ENCODE measurements around the gene KRTAP10-5.
"Not testable (repeated sequence)": the region's sequence is repeated elsewhere in the genome, so short reads cannot be mapped to it uniquely, and the experiment has no call there.

The KRTAP10-5 gene

DNA sequence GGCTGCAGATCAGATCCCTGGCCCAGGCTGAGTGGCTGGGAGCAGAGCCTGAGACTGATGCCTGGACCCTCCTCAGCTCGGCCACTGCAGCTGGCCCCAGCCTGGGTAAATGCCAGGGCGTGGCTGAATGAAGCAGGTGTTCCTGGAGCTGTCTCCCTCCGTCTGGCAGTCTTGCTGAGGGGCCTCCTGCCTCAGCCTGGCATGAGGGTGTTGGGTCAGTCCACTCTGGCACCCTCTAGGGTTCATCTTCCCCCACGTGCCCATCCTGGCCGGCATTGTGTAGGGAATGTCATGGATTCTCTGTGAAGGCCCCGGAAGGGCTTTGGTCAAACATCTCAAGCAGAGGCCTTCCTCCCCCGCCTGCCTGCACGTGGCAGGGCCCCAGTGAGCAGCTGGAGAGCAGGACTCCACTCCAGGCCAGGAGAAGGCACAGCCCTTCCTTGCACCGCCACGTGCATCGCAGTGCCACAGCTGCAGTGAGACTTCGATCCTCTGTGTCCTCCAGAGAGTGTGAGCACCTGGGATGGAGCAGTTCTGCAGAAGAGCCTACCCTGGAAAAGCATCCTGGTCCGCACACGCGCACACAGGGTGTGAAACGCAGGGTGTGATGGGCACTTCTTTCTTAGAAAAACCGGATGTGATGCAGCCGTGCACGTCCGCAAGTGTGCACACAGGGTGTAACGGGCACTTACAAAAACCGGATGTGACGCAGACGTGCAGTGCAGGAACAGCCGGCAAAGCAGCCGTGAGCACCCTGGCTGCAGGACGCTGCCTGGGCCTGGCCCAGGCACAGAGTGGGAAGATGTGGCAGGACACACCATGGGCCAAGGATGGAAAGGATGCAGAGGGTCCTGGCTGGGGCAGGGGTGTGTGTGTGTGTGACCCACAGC is 11.5 kb downstream of the KRTAP10-5 start:
- no peak for DNase-seq

- DNase-seq: no peak
These were observed 12.1 kb downstream of the KRTAP10-5 start for GRCh38 chr21:44568261-44568660.

- no peak for DNase-seq
These were observed 12.8 kb downstream of the KRTAP10-5 start for GRCh38 chr21:44567481-44568171.

DNA sequence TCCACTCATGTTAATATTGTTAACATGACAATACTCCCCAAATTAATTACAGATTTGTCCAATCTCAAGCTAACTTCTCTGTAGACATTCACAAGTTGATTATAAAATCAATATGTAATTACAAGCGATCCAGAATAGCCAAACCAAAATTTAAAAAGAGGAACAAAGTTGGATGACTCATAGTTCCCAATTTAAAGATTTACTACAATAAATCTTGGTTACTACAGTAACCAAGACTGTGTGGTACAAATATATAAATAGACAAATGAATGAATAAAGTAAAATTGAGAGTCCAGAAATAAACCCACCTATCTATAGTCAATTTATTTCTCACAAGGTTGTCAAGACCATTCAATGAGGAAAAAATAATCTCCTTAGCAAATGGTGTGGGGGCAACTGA is 14.0 kb downstream of the KRTAP10-5 start:
- no peak for DNase-seq

DNA sequence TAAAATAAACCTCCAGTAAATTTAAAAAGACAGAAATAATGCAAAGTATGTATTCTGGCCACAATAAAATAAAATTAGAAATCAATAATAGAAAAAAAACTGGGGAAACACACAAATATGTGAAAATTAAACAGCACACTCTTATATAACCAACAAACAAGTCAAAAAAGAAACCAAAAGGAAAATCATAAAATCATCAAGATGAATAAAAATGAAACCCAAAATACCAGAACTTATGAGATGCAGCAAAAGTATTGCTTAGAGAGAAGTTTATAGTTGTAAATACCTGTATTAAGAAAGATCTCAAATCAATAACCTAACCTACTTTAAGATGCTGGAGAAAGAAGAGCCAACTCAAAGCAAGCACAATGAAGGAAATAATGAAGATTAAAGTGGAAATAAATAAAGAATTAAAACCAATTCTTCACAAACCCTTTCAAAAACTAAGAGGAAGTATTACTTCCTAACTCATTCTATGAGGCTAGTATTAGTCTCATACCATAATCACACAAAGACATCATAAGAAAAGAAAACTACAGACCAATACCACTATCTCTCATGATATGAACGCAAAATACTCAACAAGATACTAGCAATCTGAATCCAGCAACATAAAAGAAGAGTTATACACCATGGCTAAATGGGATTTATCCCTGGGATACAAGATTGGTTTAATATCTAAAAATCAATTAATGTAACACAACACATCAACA is 15.4 kb downstream of the KRTAP10-5 start:
- DNase-seq: no peak

GRCh38 chr21:44564099-44564498 is 16.3 kb downstream of the KRTAP10-5 start:
- DNase-seq: no peak

GRCh38 chr21:44558695-44559094 is 21.7 kb downstream of the KRTAP10-5 start, which contains the start of gene KRTAP10-3:
Gene KRTAP10-3 (minus strand): TSS chr21:44558795. CDS start chr21:44558715, 80 bp downstream.
- no peak for DNase-seq

GRCh38 chr21:44558329-44558675 is 22.1 kb downstream of the KRTAP10-5 start:
- DNase-seq: not testable (repeated sequence)

DNA sequence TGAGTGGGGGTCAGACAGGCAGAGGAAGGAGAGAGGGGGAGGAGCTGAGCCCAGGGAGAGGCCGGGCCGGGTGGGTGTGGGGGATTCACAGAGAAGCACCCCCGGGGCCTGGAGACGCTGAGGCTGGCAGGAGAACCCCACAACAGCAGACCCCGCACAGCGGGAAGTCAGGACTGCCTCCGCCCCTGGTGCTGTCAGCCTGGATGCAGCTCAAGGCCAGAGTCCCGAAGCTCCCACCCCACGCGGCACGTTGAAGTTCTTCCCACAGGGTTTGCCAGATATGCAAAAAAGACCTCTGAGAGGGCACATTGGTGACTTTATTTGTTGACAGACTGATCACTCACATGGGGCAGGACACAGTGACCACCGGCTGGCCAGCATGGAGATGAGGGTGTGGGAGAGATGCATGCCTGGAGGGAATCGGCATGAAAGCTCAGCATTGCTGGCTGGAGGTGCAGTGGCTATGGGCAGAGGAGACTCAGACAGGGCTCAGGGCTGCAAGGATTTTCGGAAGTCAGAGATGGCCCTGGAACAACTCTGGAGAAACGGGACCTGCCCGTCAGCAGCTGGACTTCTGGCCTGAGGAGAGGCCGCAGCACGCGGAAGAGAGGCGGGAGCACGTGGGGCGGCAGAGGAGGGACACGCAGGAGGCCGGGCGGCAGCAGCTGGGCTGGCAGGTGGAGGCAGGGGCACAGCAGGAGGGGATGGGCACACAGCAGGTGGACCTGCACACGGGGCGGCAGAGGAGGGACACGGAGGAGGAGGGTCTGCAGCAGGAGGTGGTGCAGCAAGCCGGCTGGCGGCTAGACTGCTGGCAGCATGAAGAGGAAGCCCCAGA is 22.7 kb downstream of the KRTAP10-5 start:
- no peak for DNase-seq

DNA sequence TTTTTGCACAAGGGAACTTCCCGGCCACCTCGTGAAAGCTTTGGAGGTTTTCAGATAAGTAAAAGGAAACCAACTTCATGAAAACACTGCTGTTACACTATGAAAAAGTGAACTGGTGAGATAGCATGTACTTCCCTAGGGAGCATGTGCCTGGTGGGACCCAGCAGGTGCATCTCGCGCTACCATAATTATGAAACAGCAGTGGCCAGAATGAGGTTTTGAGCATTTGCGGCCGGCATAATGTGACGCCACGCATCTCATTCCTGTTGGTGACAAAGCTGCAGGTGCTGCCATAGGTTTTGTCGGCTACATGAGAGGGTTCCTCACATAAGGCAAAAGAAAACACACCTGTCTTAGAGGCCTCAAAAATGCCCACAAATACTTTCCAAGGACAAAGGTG is 23.5 kb downstream of the KRTAP10-5 start:
- DNase-seq: peak; percentile 88

DNA sequence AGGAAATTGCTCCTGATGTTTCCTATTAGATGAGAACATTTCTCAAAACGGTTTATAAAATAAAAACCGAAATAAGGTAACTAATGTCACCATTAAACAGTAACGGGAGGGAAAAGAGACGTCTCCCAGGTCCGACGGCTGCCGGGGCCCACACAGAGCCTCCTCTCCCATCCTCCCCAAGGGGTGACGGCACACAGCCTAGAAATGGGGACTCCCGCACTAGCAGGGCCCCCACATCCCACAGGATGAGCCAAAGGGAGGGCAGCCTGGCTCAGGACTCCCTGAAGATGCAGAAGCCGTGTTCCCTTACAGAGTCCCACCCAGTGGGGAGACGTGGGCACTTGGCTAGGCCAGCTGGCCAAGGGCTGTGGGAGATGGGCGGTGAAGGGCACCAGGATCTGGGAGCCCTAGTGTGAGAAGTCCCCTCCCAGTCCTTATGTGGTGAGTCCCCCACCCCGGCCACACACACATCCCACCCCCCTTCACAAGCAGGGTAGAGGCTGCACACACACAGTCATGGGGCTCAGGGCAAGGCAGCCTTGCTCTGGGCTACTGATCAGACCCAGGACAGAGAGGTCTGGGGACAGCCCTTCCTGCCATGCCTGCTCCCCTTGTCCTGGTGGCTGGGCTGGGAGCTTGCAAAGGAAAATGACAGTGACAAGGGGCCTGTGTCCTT is 25.1 kb downstream of the KRTAP10-5 start:
- no peak for DNase-seq

DNA sequence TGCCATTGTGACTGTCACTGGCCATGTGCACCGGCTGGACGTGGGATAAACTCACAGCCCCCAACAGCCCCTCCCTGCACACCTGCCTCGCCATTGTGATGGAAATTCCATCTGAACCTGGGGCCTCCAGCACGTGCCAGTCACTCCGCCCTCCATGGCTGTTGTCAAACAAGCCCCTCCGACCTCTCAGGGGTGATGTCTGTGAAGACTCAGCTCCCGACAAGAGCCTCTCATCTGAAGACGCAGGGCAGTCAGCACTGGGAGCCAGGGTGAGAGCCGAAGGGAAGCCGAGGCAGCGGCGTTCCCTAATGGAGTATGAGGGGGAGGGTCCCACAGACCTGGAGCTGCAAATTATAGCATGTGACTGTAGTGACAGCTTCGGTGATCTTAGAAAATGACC is 27.7 kb downstream of the KRTAP10-5 start:
- no peak for DNase-seq

GRCh38 chr21:44552136-44552535 is 28.3 kb downstream of the KRTAP10-5 start:
- DNase-seq: no peak

GRCh38 chr21:44551340-44551961 is 29.0 kb downstream of the KRTAP10-5 start, which contains the start of gene KRTAP10-2:
Gene KRTAP10-2 (minus strand): TSS chr21:44551505. CDS start chr21:44551458, 47 bp downstream.
- peak; percentile 77 for DNase-seq

- DNase-seq: no peak
These were observed 29.6 kb downstream of the KRTAP10-5 start for GRCh38 chr21:44550807-44551206.

DNA sequence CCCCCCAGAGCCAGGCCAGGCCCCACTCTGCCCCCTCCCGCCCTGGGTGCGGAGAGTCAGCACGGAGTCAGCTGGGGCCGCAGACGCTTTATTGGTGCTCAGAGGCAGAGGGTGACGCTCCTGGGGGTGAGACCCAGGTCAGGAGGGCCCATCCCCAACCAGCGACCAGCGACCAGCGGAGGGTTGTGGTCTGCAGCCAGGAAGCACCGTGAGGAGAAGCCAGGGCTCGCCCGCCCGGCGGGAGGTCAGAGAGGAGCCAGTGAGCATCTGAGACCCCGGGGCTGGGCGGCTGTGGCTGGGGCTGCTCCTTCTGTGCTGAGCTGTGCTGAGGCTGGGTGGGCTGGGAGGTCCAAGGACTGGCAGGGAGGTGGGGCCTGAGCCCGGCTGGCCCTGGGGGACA is 30.1 kb downstream of the KRTAP10-5 start:
- DNase-seq: not testable (repeated sequence)

DNA sequence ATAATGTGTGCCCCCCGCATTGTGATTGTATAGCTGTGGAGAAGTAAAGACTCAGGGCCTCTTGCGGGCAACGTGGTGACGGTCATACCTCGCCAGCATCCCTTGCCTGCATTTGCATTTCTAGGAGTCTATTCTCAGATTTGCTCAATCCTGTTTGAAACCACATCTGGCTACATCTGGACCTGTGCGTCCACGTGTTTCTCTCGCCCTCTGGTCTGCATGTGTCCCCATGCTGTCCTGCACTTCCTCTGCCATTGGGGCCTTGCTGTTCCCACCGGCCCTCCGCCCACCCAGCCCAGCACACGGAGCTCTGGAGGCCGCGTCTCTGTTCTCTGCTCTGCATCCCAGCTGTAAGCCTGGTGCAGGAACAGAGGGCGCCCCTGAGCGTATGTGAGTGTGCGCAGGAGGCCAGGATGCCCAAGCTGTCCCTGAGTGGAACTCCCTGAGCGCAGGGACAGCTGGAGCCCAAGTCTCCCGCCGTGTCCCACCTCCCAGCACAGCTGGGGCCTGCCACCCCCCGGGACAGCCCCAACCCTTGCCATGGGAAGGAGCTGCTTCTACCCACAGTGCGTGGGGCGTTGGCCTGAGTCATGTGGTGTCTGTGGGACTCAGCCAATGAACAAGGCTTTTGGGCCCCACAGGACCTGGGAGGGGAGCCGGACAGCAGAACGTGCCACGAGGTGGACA is 30.7 kb downstream of the KRTAP10-5 start:
- no peak for DNase-seq

DNA sequence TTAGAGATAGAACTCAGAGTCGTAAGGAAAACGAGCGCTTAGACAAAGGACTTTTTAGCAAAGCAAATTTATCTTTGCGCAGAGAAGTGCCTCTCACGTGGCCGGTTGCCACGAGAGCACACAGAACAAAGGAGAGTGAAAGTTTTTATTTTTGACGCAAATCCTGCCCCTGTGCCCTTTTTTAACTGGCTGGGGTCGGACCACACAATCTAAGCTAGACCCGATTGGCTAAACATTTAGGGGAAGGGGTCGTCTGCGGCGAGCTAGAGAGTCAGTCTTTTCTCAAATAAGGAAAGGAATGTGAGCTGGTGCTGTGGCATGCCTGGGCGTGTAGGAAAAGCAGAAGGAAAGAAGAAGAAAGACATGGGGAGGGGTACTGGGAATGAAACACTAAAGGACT is 31.5 kb downstream of the KRTAP10-5 start:
- DNase-seq: no peak

GRCh38 chr21:44548381-44548780 is 32.0 kb downstream of the KRTAP10-5 start:
- no peak for DNase-seq

DNA sequence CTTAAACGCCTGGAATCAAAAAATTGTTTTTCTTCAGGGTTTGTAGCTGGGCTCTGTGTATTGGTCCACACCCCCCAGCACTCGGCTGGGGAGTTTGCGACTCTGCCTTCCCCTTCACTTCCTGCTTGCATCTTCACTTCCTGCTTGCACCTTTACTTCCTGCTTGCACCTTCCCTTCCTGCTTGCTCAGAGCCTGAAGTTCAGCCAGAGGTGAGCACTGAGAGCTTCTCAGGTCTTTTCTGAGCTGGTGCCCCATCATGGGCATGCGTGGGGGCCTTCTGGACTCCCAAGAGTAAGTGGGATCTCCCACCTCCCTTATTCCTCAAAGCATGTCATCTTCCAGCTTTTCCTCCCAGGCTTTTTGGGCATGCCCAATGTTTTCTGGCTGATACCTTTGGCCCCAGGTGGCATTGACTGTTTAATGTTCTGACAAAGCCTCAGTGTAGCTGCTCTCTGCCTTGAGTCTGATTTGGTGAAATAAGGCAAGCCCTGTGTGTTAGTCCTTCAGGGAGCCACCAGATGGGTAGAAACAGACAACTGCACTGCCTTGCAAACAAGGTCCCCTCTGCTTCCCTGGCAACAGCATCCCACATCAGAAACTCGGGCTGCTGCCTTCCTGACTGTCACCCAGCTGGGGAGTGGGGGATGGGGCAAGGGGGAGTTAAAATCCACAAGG is 32.6 kb downstream of the KRTAP10-5 start:
- no peak for DNase-seq
